COR-L47 (cell line): ENCODE results near the gene ZNF451.

Source experiments
- DNase-seq: peaks from one replicate; lab custom pipeline; 2025; lab: John Stamatoyannopoulos, UW

Gene ZNF451

DNA sequence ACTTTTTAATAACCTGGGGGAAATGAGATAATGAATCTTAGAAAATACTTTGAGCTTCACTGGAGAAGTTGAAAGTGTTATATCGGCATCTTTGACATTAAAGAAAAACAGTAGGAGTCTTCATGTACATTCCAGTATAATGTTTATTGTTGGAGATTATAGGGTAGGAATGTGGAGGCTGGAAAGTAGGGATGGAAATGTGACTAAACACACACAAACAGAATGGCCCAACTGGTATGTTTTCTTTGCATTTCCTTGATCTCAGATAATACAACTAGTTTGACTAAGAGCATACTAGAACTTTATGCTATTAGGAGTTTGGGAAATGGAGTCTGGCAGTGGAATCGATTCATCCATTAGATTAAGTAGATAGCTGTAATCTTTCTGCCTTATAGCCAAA lies 72.0 kb downstream of the ZNF451 start:
- DNase-seq, result no peak

DNA sequence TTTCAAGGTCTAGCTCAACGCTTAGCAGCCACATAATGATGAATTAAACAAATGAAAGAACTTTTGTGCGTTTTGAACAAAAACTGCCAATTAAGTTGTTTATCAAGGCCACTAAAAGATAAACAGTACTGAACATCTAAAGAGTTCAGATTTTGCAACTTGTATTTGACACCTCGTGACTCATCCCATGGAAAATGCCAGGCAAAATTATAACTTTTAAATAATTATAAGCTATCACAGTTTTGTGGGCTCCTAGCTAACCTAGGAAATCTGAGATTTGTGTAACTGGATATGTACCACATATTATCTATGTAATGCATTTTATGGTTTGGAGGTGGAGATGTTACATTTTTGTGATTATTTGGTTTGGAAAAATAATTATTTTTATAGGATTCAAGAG lies 72.5 kb downstream of the ZNF451 start:
- no peak for DNase-seq

DNA sequence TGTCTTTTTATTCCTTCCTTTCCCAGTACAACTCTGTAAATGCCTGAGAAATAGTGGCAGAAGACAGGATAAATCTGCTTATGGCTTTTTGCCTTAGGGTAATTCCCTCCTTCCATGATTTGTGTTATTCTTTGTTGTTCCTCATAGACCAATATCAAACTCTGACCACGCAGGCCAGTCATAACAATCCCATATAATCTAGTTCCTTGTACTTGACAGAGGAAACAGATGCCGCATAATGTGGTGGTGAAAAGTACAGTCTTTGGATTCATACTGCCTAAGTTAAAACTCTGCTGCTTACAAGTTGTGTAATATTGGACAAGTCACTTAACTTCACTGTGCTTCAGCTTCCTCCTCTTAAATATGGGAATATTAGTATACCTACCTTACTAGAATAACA lies 74.0 kb downstream of the ZNF451 start:
- DNase-seq, result no peak

DNA sequence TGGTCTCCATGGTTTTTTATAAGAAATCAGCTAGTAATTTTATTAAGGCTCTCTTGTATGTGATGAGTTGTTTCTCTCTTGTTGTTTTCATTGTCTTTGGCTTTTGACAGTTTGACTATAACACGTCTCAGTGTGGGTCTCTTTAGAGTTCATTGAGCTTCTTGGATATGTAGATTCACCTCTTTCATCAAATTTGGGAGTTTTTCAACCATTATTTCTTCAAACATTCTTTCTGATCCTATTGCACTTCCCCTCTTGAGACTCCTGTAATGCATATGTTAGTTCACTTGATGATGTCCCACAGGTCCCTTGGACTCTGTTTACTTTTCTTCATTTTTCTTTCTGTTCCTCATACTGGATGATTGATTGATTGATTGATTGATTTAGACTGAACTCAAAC lies 75.1 kb downstream of the ZNF451 start:
- no peak for DNase-seq

DNA sequence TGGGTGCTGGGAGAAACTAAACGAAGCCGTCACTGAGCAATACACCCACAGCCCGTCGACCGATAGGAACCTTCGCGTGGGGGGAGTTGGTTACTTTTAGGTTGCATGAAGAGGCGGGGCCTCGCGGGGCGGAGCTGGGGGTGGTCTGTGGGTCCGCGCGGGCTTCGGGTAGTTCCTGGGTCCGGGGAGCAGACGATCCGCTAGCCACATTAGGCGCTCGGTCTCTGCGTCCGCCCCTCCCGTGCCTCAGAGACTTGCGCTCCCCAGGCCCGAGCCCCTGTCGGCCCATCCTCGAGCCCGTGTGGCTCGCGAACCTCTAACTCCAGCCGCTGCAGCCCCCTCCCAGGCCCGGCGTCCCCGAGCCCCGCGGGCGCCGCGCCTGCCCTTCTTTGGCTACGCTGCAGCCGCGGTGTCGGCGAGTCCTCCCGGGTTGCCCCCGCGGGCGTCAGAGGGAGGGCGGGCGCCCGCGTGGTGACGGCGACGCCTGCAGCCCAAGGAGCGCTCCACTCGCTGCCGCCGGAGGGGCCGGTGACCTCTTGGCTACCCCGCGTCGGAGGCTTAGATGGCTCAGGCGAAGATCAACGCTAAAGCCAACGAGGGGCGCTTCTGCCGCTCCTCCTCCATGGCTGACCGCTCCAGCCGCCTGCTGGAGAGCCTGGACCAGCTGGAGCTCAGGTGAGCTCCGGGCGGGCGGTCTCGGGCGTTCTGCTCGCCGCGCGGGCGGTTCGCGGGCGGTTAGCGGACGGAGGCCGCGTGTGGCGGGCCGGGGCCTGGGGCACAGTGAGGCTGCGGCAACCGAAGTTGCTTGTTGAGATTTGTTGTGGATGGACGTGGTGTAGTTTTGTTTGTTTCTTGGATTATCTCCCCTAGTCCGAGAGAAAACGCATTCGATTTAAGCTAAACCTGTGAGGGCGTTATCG lies 82.4 kb downstream of the ZNF451 start, which contains the start of gene BAG2:
Gene BAG2, plus strand, starts transcription at position 191 of the 920 bp plus-strand sequence. Its CDS starts 372 bp downstream, at position 563.
- DNase-seq, result peak; percentile 70

DNA sequence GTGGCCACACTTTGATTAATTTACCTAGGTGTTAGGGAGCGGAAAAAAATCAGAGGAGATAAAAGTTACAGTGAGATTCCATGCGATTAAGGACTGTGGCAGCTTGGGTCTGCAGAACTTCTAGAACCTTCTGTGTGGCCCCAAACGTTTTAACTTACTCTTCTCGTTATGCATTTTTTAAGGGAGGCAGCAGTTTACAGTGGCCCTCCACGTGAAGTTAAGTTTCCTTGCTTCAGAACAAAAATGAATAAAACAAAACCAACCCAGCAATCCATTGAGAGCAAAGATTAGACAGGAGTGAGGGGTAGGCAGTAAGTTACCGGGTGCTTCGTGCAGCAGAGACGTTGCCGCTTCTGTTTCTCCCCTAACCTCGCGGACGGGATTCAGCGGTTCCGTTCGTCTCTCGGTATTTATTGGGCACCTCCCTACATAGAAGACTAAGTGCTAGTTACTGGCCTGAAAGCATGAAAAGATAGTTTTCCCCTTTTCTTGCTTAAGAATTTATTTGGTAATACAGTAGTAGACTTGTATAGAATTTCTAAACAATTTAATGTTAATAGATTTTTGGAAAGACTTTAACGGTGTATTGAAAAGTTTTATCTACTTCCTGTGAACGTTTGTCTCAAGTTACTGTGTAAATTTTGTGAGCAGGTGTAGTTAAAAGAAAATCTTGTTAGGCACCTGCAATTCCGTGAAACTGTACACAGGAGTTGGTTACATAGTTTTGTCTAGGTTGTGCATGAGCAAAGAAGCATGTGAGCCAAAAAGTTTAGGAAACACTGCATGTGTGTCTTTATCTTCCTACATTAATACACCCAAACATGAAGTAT lies 83.3 kb downstream of the ZNF451 start:
- DNase-seq, result no peak

DNA sequence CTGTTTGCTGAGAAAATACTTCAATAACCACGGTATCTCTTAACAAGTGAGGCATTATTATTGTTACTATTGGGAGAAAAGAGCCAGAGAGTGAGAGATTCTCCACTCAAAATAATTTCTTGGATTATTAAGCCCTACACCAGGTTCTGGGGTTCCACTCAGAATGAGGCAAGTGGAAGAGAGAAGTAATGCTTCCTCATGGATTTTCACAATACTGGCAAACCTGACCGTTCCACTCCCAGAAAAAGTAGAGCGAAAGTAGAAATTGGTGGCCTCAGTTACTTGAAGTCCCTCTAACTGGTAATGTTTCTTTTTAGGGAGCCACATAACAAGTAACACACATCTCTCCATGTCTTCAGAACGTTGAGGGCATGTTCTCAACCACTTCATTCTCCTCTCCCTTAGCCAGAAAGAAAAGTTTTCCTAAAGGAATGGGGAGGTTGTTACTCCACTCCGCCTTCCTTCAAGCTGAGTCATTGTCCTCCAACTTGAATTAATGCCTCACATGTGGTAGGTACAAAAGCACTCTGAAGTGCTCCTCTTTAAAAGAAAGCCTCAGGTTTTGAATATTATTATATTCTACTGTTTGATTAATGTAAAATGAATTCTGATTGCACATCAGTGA lies 84.0 kb downstream of the ZNF451 start:
- DNase-seq, result no peak

DNA sequence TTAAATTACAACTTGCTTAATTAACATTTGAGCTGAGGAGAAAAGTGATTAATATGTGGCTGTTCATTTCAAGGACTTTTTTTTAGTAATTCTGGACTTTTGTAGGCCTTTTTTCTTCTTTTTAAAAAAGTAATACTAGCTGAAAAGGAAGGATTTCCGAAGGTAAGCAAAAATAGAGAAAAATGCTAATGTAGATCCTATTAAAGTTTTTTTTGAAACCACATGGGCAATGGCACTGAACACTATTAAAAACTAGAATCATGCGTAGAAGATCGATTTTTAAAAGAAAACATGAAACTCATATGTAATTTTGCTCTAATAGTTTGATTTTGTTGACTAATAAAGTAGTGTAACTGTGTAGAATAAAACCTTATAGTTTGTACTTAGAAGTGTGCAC lies 84.5 kb downstream of the ZNF451 start:
- no peak for DNase-seq

DNA sequence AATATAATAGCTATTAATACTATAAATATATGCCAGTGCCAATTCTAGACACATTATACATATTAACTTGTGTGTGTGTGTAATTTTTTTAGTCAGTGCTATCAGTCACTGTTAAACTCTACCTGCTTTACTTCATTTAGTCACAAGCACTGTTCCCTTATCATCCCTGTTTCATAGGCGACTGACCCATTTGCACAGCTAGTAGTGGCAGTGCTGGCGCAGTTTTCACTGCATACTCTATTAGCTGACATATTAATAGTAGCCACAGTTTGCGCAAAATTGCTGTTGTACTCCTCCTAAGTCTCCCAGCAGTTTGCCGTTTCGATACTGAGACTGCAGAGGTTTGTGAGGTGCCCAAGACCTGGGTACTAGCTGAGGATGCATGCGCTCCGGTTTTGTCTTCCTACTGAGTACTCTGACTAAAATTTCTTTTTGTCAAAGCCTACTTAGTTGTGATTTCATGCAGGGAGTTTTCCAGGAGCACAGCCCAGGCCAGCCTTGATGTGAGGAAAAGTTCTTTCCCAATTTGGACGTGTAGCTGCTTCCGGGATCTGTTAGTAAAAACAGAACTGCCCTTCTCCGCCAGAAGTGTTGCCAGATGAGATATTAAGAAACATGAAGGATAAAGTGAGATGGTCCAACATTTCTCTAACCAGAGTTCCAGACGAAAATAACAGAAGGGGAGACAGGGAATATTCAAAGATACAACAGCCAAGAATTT lies 87.7 kb downstream of the ZNF451 start:
- no peak for DNase-seq

DNA sequence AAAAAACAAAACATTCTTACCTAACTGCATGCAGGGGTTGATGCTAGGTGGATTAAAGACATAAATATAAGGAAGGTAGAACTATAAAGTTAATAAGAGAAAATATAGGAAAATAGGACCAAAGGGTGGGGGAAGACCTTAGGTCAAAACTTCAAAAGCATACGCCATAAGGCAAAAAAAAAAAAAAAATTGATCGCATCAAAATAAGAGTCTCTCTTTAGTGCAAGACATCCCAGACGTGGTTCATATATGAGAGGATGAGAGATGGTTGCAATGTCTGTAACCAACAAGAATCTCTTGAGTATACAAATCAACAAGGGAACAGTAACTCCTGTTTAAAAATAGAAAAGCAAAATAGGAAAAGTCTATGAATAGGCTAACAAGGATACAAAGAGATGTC lies 90.6 kb downstream of the ZNF451 start:
- DNase-seq, result no peak

DNA sequence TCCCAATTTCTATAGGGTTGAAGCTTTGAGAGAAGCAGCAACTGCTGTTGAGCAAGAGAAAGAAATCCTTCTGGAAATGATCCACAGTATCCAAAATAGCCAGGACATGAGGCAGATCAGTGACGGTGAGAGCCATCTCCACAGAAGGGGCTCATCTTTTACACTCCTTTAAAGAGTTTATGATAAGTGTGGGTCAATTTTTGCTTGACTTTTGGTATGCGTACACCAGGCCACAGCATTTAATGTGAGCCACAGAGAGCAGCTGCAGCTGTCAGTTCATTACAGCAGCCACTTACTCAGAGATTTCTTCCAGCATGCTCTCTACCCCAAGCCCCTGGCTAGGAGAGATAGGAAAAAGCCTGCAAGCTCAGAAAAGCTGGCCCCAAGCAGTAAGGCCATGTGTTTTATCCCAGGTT lies 92.0 kb downstream of the ZNF451 start:
- no peak for DNase-seq

DNA sequence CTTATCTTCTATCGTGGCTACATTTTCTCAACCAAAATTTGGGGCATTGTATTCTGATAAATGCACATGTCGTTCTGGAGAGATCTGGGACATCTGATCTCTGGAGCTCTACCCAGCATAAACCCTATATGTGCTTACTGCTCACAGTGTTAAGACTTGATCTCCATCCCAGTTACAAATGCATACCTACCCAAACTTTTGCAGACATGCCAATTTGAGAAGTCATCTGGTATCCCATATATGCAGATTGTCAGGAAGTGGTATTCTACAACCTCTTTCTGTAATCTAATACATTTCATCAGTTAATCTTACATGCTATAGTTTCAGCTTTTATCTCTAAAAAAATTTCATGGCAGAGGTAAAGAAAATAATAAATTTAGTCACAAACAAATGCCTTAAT lies 93.3 kb downstream of the ZNF451 start:
- DNase-seq, result no peak

DNA sequence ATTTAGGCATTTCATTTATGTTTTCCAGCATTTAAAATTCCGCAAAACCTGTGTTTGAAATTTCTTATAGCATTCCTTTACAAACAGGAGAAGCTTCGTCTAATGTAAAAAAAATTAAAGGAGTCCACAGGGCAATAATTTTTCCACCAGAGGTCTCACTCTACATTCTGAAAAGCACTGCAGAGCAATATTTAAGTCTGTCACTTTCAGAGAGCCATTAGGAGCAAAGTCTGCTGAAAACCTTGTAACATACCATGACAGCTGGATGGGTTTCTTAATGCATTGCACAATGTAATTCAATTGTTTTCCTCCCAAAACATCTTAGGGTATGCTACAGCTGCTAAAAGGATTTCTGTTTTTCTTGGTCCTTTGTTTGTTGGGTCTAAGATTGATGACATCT lies 100.2 kb downstream of the ZNF451 start:
- DNase-seq, result no peak

DNA sequence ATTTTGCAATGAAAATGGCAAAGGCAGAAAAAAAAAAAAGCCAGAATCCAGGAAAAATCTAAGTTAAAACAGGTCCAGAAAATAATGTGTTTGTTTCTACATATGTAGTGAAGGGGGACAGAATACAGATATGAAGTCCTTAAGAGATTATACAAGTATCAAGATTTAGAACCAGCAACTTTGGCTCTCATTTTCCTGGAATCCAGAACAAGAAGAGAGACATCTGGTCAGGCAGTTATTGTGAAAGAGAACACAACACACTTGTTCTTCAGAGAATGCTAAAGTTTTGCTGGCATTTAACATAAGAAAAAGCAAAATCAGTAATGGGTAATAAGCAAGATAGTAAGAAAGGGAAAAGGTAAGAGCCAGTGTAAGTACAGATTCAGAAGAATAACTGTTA lies 103.2 kb downstream of the ZNF451 start:
- DNase-seq, result no peak

DNA sequence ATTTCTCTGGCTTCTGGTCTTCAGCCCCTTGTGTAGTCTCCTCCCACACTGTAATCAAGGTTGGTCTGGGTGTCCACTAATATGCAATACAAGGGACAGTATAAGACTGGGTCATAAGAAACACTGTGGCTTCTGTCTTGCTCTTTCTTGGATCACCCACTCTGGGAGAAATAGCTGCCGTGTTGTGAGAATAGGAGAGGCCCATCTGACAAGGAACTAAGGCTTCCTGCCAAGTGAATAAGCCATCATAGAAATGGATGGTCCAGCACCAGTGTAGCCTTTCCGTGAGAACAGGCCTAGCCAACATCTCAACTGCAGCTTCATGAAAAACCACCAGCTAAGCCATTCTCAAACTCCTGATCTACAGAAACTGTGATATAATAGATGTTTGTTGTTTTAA lies 105.5 kb downstream of the ZNF451 start:
- no peak for DNase-seq

DNA sequence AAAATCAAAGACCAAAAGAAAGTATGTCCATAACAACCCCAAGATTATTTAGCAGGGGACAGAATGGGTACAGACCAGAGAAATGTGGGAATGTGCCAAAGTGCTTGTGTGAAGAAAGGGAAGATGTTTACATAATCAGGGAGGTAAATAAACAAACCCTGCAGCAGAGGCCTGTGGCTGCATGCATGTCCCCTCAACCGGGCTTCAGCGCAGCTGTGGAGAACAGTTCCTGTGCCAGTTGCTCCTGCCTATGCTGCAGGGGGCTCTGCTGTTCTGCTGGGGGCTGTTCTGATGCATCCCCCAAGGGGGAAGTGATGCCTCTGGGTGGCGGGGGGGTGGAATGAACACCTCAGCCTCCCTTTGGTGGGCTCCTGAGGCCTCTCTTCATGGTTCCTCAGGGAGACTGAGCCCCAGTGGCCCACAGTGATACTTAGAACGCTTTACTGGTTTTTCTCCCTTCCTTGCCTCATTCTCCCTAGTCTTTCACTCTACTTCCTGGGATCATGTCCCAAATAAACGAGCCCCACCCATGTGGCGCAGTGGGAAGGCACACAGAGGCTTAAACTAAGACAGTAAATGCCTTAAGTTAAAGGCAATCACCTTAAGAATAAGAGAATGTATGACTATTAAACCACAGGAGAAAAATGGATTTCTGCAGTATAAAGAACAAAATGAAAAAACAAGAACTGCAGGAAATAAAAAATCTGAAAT lies 109.1 kb downstream of the ZNF451 start:
- peak; percentile 19 for DNase-seq

DNA sequence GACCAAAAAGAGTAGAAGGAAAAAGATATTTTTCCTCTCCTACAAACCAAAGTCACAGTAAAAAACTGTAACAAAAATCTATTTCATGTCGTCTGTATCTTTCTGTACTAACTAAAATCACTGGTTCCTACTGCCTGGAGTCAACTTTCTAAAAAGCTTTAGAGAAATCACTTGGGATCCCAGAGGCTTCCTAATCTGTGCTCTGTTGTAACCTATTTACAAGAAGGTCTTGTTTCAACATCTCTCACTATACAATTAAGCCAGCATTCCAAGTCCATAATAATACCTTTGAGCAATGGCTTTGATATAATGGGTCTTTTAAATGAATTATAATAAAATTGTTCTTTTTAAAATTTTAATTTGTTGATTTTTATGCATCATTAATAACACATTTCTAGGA lies 111.7 kb downstream of the ZNF451 start:
- no peak for DNase-seq

DNA sequence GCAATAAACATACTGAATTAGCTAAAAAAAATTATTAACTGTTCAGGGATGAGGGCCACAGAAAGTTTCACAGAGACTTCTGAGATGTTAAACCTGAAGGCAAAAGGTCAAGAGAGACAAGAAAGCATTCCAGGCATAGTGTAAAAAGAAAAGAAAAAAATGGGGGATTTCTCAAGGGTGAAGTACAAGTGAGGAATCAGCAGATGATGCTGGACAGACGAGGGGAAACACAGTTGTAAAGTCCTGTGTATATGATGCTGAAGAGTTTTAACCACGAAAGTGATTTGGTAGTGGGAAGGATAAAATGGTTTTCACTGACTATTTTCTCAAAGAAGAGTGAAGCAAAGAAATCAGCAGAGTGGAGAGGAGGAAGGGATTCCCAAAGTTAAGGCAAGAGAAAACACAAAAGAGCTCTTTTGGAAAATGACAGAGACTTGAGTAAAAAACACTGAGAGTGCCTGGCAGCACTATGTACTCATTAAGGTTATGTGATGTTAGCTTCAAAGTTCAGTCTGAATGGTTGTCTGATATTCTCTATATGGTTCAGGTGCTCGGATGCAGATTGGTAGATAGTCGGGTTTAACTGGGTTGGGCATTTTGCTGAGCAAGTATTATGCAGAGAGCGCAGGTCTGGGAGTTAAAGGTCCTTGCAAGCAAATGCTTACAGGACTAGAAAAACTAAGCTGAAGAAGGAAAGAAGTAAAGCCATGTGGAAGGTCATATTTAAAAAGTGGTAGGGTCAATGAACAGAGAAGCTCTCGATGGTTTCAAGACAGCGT lies 115.8 kb downstream of the ZNF451 start:
- DNase-seq, result no peak

DNA sequence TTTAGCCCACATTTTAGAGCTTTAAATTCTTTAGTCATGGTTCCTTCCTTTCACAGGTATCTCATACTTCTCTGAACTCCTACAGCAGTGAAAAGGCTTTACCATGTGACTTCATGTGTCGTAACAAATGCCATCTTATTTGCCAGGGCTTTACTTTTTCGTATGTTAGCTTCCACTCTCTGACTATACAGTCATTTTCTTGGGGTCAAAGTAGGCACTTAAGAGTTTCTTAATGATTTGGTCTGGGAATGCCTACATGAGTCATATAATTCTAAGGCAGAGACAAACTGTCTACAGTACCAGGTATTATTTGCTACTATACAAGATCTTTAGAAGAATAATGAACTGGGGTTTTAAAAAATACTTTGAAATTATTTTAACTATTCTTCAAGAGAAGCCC lies 117.2 kb downstream of the ZNF451 start:
- DNase-seq, result no peak

DNA sequence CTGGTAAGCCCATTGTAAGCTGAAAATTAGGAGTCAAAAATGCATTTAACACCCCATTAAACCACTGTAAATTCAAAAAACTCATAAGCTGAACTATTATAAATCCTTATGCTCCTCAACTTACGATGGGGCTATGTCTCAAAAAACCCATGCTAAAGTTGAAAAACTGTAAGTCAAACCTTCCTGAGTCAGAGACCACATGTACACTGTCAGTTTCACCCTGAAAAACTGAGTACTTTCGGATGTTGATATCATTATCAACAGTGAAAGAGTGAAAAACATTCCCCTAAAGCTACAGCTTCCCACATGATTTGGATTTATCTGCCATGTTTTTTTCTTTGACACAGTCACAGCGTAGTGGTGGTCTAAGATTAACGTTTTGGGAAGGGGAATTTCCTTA lies 117.9 kb downstream of the ZNF451 start:
- DNase-seq, result no peak

DNA sequence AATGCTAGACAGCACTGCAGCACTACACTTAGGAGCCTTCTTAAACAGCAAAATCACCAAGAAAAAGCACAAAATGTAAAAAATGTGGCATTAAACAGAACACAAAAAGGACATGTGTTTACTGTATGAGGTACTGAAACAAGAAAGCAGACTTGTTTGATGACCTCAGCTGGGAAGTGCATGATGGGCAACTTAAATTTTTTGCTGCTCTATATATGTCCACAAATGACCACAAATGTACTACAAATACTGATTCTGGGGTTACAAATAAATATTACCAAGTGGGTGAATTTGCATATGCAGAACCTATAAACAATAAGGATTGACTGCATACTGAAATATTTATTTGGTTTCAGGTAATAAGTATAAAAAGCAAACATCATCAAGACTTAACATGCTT lies 119.0 kb downstream of the ZNF451 start:
- no peak for DNase-seq
